Measurements from ENCODE around the gene DPYD.

DNA sequence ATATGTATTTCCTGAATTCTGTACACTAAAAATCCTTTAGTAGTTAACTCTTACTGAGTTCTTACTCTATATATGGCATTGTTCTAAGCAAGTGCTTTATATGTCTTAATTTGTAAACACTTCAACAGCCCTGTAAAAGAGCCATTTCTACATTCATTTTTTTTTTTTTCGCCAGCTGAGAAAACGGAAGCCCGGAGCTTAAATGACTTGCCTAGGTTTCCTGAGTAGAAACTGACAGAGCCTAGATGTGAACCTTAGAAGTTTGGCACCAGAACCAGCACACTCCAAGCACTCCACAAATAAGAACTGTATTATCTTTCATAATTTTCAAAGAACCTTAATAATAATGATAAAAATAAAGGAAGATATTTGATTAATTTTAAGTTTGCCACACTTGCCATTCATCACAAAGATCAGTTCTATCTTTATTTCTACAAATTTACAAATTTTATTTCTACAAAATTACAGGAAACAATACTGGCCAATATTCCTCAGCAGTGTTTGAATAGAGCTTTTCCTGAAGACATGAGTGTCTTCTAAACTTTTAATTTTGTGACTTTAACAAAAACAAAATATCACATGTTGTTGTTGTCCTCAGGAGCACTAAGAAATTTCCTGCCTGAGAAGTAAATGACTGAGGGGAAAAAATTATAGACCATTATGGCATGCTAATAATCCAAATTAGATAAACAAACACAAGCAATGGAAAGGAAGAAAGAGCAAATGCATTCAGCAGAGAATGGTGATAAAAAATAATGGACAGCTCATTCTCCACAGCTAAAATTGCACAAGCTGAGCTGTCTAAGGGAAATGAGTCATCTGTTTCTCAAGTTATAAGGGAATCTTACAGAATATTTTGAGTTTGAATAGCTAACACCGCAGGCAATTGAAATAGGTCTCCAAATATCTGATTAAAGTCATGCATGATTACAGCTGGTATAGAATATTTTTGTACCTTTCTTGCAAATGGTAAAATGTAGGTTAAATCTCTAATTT is 71.2 kb downstream of the DPYD start:
- TF ChIP-seq EZH2 (optimal IDR thresholded peaks at IDR 0.05; ENCODE audit: low read depth, low read length), result no peak
- TF ChIP-seq, protein P1, sequence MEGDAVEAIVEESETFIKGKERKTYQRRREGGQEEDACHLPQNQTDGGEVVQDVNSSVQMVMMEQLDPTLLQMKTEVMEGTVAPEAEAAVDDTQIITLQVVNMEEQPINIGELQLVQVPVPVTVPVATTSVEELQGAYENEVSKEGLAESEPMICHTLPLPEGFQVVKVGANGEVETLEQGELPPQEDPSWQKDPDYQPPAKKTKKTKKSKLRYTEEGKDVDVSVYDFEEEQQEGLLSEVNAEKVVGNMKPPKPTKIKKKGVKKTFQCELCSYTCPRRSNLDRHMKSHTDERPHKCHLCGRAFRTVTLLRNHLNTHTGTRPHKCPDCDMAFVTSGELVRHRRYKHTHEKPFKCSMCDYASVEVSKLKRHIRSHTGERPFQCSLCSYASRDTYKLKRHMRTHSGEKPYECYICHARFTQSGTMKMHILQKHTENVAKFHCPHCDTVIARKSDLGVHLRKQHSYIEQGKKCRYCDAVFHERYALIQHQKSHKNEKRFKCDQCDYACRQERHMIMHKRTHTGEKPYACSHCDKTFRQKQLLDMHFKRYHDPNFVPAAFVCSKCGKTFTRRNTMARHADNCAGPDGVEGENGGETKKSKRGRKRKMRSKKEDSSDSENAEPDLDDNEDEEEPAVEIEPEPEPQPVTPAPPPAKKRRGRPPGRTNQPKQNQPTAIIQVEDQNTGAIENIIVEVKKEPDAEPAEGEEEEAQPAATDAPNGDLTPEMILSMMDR (IDR thresholded peaks at IDR 0.05; ENCODE audit: low read length), result no peak
- TF ChIP-seq EZH2phosphoT487 (IDR thresholded peaks at IDR 0.05; ENCODE audit: low read length), result no peak
